ENCODE results near the gene ZEB2.

The ZEB2 gene

GRCh38 chr2:144409241-144409640 lies 110.7 kb downstream of the ZEB2 start:
- no peak for DNase-seq (ENCODE audit: low read depth in 1 of 2, low spot score in 1 of 2)
- TF ChIP-seq POLR2AphosphoS5 (IDR thresholded peaks at IDR 0.05; ENCODE audit: low read depth), result no peak
- TF ChIP-seq, protein P1, sequence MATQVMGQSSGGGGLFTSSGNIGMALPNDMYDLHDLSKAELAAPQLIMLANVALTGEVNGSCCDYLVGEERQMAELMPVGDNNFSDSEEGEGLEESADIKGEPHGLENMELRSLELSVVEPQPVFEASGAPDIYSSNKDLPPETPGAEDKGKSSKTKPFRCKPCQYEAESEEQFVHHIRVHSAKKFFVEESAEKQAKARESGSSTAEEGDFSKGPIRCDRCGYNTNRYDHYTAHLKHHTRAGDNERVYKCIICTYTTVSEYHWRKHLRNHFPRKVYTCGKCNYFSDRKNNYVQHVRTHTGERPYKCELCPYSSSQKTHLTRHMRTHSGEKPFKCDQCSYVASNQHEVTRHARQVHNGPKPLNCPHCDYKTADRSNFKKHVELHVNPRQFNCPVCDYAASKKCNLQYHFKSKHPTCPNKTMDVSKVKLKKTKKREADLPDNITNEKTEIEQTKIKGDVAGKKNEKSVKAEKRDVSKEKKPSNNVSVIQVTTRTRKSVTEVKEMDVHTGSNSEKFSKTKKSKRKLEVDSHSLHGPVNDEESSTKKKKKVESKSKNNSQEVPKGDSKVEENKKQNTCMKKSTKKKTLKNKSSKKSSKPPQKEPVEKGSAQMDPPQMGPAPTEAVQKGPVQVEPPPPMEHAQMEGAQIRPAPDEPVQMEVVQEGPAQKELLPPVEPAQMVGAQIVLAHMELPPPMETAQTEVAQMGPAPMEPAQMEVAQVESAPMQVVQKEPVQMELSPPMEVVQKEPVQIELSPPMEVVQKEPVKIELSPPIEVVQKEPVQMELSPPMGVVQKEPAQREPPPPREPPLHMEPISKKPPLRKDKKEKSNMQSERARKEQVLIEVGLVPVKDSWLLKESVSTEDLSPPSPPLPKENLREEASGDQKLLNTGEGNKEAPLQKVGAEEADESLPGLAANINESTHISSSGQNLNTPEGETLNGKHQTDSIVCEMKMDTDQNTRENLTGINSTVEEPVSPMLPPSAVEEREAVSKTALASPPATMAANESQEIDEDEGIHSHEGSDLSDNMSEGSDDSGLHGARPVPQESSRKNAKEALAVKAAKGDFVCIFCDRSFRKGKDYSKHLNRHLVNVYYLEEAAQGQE (IDR thresholded peaks at IDR 0.05; ENCODE audit: insufficient replicate concordance, low read depth), result no peak
- TF ChIP-seq SPI1 (IDR thresholded peaks at IDR 0.05; ENCODE audit: borderline replicate concordance, low read depth), result no peak
- no peak for TF ChIP-seq GABPA (IDR thresholded peaks at IDR 0.05; ENCODE audit: low read depth)
- TF ChIP-seq CTCF (IDR thresholded peaks at IDR 0.05; ENCODE audit: insufficient read depth, low read length), result no peak
- Histone ChIP-seq H3K4me3 (replicated peaks; ENCODE audit: insufficient read depth, low read length) (no peak overlapping the region), H3K27ac (replicated peaks) (no peak overlapping the region), H3K27me3 (ENCODE audit: insufficient read depth, poor library complexity, severe bottlenecking) (no peaks in the 10 kb centered on the region)

- Histone ChIP-seq H3K27me3 (ENCODE audit: insufficient read depth, poor library complexity, severe bottlenecking) (no peaks in the 10 kb centered on the region), H3K27ac (replicated peaks) (no peak overlapping the region), H3K4me3 (replicated peaks; ENCODE audit: insufficient read depth, low read length) (no peak overlapping the region)
- no peak for DNase-seq (ENCODE audit: low read depth in 1 of 2, low spot score in 1 of 2)
- TF ChIP-seq GABPA (IDR thresholded peaks at IDR 0.05; ENCODE audit: low read depth) (no peak), CTCF (IDR thresholded peaks at IDR 0.05; ENCODE audit: insufficient read depth, low read length) (no peak), SPI1 (IDR thresholded peaks at IDR 0.05; ENCODE audit: borderline replicate concordance, low read depth) (no peak), POLR2AphosphoS5 (IDR thresholded peaks at IDR 0.05; ENCODE audit: low read depth) (no peak)
- TF ChIP-seq, protein P1 (IDR thresholded peaks at IDR 0.05; ENCODE audit: insufficient replicate concordance, low read depth), result no peak
These were observed 112.7 kb downstream of the ZEB2 start for GRCh38 chr2:144407262-144407661.

DNA sequence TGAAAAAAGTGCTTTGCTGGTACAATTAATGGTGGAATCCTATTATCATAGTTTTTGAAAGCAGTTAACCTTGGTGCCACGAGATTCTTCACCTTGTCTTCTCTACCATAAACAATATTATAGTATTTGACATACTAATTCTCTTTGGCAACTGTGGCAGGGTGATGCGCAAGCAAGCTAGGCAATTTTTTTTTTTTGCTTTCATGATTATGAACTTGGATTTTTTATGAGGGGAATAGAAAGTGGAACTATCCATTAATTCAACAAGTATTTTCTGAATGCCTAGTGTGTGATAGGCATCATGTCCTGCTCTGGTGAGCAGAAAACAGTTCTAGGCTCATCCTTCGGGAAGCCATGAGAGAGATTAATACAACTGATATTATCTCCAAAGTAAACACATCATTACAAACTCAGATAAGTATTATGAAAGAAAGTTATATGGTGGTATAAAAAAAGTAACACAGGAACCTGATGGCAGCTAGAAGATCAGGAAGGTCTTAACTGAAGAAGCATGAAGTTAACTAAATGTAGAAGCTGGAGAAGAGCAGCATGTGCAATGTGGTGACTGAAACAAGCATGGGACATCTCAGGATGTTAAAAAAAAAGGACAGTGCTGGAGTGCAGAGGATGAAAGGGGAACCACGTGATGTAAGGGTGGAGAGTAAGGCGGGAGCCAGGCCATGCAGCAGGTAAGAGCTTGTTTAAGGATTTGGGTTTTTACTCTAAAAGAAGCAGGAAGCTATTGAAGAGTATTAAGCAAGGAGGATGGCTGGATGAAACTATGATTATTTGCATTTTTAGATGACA lies 113.7 kb downstream of the ZEB2 start:
- H3K27ac ChIP-seq (replicated peaks), result no peak overlapping the region
- no peak overlapping the region for H3K4me3 ChIP-seq (replicated peaks; ENCODE audit: insufficient read depth, low read length)
- no peak for DNase-seq (ENCODE audit: low read depth in 1 of 2, low spot score in 1 of 2)
- TF ChIP-seq GABPA (IDR thresholded peaks at IDR 0.05; ENCODE audit: low read depth), result no peak
- no peak for TF ChIP-seq POLR2AphosphoS5 (IDR thresholded peaks at IDR 0.05; ENCODE audit: low read depth)
- no peak for TF ChIP-seq SPI1 (IDR thresholded peaks at IDR 0.05; ENCODE audit: borderline replicate concordance, low read depth)
- TF ChIP-seq, protein P1 (IDR thresholded peaks at IDR 0.05; ENCODE audit: insufficient replicate concordance, low read depth), result no peak
- TF ChIP-seq CTCF (IDR thresholded peaks at IDR 0.05; ENCODE audit: insufficient read depth, low read length), result no peak
- H3K27me3 ChIP-seq (ENCODE audit: insufficient read depth, poor library complexity, severe bottlenecking), result no peaks in the 10 kb centered on the region

Data from HL-60 (cell line).